ENCODE results near the gene HID1. TPM values are rescaled to one million over a fixed set of nuclear protein-coding genes. Genes with fewer than 3 reads are reported as not detected.

HID1 gene
- total RNA-seq = 0.32 TPM in 1 of 2 replicates, not detected in the other

GRCh38 chr17:74972107-74972972, at the start of gene HID1:
Gene HID1 (minus strand): TSS chr17:74972759. CDS start chr17:74972656, 103 bp downstream.

DNA sequence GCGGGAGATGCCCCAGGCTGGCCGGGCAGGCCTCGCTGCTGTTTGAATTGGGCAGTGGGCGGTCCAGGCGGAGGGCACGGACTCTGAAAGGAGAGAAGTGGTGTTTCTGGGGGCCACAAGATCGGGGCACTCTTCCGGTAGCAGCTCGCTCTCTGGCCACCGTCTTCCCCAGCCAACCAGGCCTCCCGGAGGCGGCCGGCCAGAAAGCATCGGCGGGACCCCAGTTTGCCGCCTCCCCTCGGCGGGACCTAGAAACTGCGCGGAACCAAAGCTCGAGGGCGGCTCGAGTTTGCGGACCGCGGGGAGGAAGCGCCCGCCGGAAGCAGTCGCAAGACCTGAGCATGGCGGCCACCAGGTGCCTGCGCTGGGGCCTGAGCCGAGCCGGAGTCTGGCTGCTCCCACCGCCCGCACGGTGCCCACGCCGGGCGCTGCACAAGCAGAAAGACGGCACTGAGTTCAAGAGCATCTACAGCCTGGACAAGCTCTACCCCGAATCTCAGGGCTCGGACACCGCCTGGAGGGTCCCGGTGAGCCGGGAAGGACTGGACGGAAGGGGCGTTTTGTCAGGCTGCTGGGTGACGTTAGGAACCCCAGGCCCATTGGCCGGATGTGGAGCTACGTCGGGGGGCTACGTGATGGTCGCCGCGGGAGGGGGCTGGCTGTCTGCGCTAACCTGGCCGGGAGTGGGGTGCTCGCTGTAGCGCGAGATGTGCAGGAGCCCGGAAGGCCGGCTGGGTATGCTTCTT, 40.0 kb upstream of the HID1 start, which contains the start of gene MRPL58:
Gene MRPL58 (plus strand): TSS at position 325 of the 746 bp plus-strand sequence. CDS start 17 bp downstream, at position 342.

DNA sequence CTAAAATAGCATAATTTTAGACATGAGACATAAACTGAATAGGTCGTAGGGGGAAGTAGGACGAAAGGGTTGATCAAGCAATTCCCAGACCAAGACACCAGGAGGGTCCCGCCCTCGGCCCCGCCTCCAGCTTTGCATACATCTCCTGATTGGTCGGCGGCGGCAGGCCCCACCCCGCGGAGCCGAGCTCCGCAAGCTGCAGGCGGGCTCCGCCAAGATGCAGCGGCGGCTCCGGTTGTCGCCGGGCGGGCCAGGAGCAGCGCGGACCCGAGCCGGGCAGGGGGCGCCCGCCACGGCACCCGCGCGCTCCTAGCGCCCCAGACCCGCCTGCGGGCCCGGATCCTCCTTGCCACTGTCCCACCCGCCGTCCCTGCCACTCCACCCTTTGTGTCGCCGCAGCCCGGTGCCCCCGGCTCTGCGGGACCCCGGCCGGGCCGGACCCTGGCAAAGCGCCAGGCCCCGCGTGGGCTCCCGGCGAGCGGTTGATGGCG, 14.9 kb upstream of the HID1 start, which contains the start of gene CDR2L:
Gene CDR2L (plus strand): TSS at position 215 of the 491 bp plus-strand sequence. CDS start 412 bp downstream, outside the sequence.

DNA sequence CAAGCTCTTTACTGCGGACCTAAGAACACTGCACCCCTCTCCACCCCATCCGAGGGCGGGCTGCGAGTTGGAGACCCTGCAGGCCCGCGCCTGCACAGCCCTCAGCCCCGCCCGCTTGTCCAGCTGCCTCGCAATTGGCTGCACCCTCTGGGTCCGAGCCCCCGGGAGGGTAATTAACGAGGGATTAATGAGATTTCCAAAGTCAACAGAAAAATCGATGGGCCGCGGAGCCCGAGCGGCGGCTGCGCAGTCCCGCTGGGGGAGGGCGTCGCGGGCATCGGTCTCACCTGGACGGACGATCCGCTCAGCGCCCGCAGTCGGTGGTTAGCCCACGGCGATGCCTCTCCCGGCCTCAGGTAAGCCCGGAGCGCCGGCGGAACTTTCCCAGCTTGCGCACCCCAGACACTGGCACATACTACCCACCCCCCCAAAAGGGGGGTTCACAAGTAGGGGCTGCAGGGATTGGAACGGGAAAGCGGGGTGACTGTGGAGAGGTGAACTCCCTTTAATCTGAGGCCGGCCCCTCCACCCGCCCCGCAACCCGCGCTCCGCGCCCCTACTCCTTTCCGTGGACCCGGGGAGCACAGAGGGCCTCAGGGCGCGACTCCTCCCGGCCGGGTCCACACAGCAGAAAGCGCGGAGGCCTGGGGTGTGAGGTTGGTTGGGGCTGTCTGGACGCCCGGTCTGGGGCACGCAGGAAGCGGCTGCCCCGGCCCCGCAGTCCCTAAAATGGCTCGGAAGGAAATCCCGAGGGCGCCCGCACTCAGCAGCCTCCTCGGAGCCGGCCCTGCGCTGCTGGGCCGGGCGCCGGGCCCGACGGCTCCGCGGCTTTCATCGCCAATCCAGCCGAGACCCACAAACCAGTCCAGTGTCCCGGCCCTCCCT, 36.7 kb downstream of the HID1 start, which contains the start of gene OTOP3:
Gene OTOP3 (plus strand): TSS at position 314 of the 885 bp plus-strand sequence. CDS start 24 bp downstream, at position 338.

DNA sequence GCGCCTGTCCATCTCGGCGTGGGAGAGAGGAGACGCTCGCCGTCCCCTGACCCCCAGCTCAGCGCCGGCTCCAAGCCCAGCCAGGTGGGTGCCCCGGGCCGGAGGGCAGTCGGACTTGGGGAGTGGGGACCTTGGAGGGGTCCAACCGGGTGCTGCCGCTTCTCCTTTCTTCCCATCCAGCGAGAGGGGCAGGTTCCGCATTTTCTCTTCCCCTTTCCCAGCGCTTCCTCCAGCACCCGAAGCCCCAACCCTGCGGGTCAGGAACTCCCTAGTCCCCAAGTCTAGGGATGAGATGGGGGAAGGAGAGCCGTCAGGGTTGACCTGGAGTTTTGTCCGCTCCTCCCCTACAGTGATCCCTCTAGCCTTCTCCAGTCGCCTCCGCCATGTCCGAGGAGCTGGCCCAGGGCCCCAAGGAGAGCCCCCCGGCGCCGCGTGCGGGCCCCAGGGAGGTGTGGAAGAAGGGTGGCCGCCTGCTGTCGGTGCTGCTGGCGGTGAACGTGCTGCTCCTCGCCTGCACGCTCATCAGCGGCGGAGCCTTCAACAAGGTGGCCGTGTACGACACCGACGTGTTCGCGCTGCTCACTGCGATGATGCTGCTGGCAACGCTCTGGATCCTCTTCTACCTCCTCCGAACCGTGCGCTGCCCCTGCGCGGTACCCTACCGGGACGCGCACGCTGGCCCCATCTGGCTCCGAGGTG, 48.2 kb downstream of the HID1 start, which contains the start of gene OTOP2:
Gene OTOP2 (plus strand): TSS at position 24 of the 699 bp plus-strand sequence. CDS start 360 bp downstream, at position 384.

DNA sequence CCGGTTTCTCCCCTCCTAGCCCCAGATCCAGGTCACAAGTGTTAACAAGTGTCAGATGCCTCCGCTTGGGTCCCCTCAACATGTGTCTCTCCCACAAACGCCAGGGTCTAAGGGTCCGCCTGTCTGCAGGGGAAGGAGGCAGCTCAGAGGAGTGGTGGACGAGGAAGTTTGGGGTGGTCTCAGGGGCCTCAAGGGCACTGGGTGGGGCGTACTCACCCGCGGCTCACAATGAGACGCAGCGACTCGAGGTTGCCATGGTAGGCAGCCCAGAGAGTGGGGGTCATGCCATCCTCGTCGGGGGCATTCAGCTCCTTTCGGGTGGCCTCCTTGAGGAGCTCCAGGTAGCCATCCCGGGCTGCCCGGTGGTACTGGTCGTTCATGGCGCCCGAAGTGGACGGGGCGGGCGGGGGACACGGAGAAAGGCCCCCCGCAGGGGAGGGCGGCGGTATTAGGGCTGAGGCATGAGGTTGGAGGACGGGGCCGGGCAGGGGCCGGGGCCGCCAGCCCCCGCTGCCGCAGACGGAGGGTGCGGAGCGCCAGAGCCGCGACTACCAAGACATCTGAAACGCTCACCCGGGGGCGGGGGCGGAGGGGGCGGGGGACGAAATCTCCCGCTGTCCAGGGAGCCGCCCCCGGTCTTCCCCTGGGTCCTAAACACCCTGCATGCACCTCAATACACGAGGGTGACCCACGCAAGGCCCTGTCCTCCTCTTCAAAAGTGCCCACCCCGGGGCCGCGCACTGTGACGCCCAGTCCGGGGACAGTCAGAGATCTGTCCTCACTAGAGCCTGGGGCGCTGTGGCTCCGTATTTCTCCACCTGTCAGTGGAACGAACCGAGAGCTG, 49.6 kb downstream of the HID1 start, which contains the start of gene USH1G:
Gene USH1G (minus strand): TSS at position 562 of the 844 bp plus-strand sequence. CDS start 182 bp downstream, at position 380.

Other genes with a start within 250 kb of the HID1 start
- 1.0 and 1.3 TPM in 2 replicates for gene RAB37, start 235.5 kb downstream of the HID1 start, total RNA-seq
- 82.6 and 97.3 TPM in 2 replicates for gene NHERF1, start 224.1 kb downstream of the HID1 start, total RNA-seq
- gene NAT9, start 196.4 kb downstream of the HID1 start, total RNA-seq = 20.0 and 27.4 TPM in 2 replicates
- gene GRIN2C, start 112.9 kb downstream of the HID1 start, total RNA-seq = under 0.01 and 0.11 TPM in 2 replicates
- 8.5 and 14.3 TPM in 2 replicates for gene FDXR, start 99.8 kb downstream of the HID1 start, total RNA-seq
- not detected in 2 replicates for gene FADS6, start 79.1 kb downstream of the HID1 start, total RNA-seq
- not detected in 2 replicates for gene USH1G, start 49.5 kb downstream of the HID1 start, total RNA-seq
- gene OTOP2, start 48.5 kb downstream of the HID1 start, total RNA-seq = not detected in 2 replicates
- not detected in 2 replicates for gene OTOP3, start 36.9 kb downstream of the HID1 start, total RNA-seq
- 15.2 and 15.7 TPM in 2 replicates for gene CDR2L, start 14.9 kb upstream of the HID1 start, total RNA-seq
- gene MRPL58, start 39.9 kb upstream of the HID1 start, total RNA-seq = 25.7 and 35.7 TPM in 2 replicates
- gene ATP5PD, start 74.2 kb upstream of the HID1 start, total RNA-seq = 415 and 418 TPM in 2 replicates
- gene KCTD2, start 74.5 kb upstream of the HID1 start, total RNA-seq = 26.9 and 29.1 TPM in 2 replicates
- gene SLC16A5, start 115.2 kb upstream of the HID1 start, total RNA-seq = 14.6 and 15.5 TPM in 2 replicates
- 3.3 and 4.1 TPM in 2 replicates for gene ARMC7, start 137.2 kb upstream of the HID1 start, total RNA-seq
- 35.3 and 51.9 TPM in 2 replicates for gene NT5C, start 159.0 kb upstream of the HID1 start, total RNA-seq
- gene JPT1, start 181.8 kb upstream of the HID1 start, total RNA-seq = 86.7 and 87.4 TPM in 2 replicates
- gene SUMO2, start 210.2 kb upstream of the HID1 start, total RNA-seq = 104 and 119 TPM in 2 replicates
- gene NUP85, start 232.9 kb upstream of the HID1 start, total RNA-seq = 23.7 and 24.1 TPM in 2 replicates

All from articular chondrocyte of knee joint (primary cell).